Urinary bladder (tissue), 4 donors: ENCODE results near the gene ARMH2. TPM values are rescaled to one million over a fixed set of nuclear protein-coding genes. Genes with fewer than 3 reads are reported as not detected.
A peak's percentile ranks its signal among the peaks of the same experiment; 100 is the strongest.

ENCODE experiments used
- DNase-seq: peaks from one replicate; pipeline ENCODE4 v3.0.0-alpha.2; 2015; ENCODE audit errors: extremely low spot score
- H3K27ac ChIP-seq: one replicate; pipeline ENCODE4 v1.5.1; 2013; ENCODE audit warnings: low read depth, mild to moderate bottlenecking, moderate library complexity
- H3K36me3 ChIP-seq: one replicate; pipeline ENCODE4 v1.6.1; 2013; ENCODE audit warnings: mild to moderate bottlenecking, moderate library complexity; ENCODE audit not compliant: insufficient read depth
- H3K4me1 ChIP-seq: one replicate; pipeline ENCODE4 v1.6.1; 2013; ENCODE audit warnings: mild to moderate bottlenecking, moderate library complexity; ENCODE audit not compliant: insufficient read depth
- H3K4me3 ChIP-seq: one replicate; pipeline ENCODE4 v1.5.1; 2013; ENCODE audit warnings: low read depth, low read length
- WGBS: extraction: QIAGEN DNeasy Blood & Tissue Kit; methylation state at CpG from one replicate; pipeline ENCODE4 v1.1.7; 2013; 5-methylcytosine and 5-hydroxymethylcytosine counted together
- polyA plus RNA-seq: library from polyadenylated mRNA; stranded (reverse); fragments of 200-250 nt; gene quantifications from one replicate; pipeline ENCODE4 v1.2.3, GENCODE V29; 2013
- total RNA-seq: library from RNA; depleted of rRNA; stranded (reverse); fragments of >200 nt; gene quantifications from one replicate; pipeline ENCODE4 v1.2.3, GENCODE V29; 2014
- donor health status: healthy with polysubstance abuse.
- donor health status: healthy.

Gene ARMH2
- total and polyA plus RNA-seq, 2 donors: not detected

GRCh38 chr6:24829657-24830056 is 30.9 kb upstream of the ARMH2 start:
- H3K4me3 ChIP-seq: no peak overlapping the region
- H3K36me3 ChIP-seq: no peaks in the 10 kb centered on the region
- DNase-seq: no peak
- H3K27ac ChIP-seq: no peak overlapping the region
- WGBS: 90% methylated on average over 3 of the region's 3 CpGs
- H3K4me1 ChIP-seq: peaks cover 4% of the 10 kb centered on the region

- Histone ChIP-seq H3K4me1 (peaks cover 4% of the 10 kb centered on the region), H3K36me3 (no peaks in the 10 kb centered on the region), H3K27ac (peak overlapping the region; percentile 4), H3K4me3 (no peak overlapping the region)
- no peak for DNase-seq
- WGBS: 78% methylated on average over 8 of the region's 8 CpGs
Observed at GRCh38 chr6:24827970-24828369, 29.3 kb upstream of the ARMH2 start.

GRCh38 chr6:24827162-24827561 is 28.4 kb upstream of the ARMH2 start:
- 72% methylated on average over 3 of the region's 3 CpGs for WGBS
- Histone ChIP-seq H3K27ac (no peak overlapping the region), H3K4me1 (peaks cover 4% of the 10 kb centered on the region), H3K36me3 (no peaks in the 10 kb centered on the region), H3K4me3 (no peak overlapping the region)
- DNase-seq: no peak

- peaks cover 1% of the 10 kb centered on the region for H3K4me1 ChIP-seq
- WGBS: 67% methylated on average over 2 of the region's 2 CpGs
- H3K27ac ChIP-seq: no peak overlapping the region
- no peaks in the 10 kb centered on the region for H3K36me3 ChIP-seq
- no peak overlapping the region for H3K4me3 ChIP-seq
- no peak for DNase-seq
Observed at GRCh38 chr6:24825130-24825630, 26.5 kb upstream of the ARMH2 start.

GRCh38 chr6:24824142-24824938 is 25.6 kb upstream of the ARMH2 start:
- no peak for DNase-seq
- no peaks in the 10 kb centered on the region for H3K36me3 ChIP-seq
- 90% methylated on average over 6 of the region's 6 CpGs for WGBS
- no peak overlapping the region for H3K4me3 ChIP-seq
- H3K27ac ChIP-seq: no peak overlapping the region
- H3K4me1 ChIP-seq: peaks cover 1% of the 10 kb centered on the region

- Histone ChIP-seq H3K4me1 (peaks cover 1% of the 10 kb centered on the region), H3K27ac (no peak overlapping the region), H3K36me3 (no peaks in the 10 kb centered on the region), H3K4me3 (no peak overlapping the region)
- DNase-seq: no peak
- WGBS: 78% methylated on average over 2 of the region's 2 CpGs
Observed at GRCh38 chr6:24823185-24823584, 24.5 kb upstream of the ARMH2 start.

GRCh38 chr6:24822696-24823095 is 24.0 kb upstream of the ARMH2 start:
- no peak overlapping the region for H3K4me3 ChIP-seq
- H3K4me1 ChIP-seq: peaks cover 1% of the 10 kb centered on the region
- H3K36me3 ChIP-seq: no peaks in the 10 kb centered on the region
- WGBS: 84% methylated on average over 6 of the region's 6 CpGs
- no peak for DNase-seq
- H3K27ac ChIP-seq: no peak overlapping the region

- H3K27ac ChIP-seq: no peak overlapping the region
- H3K4me3 ChIP-seq: no peak overlapping the region
Observed at GRCh38 chr6:24821860-24822444, 23.2 kb upstream of the ARMH2 start.

GRCh38 chr6:24818346-24818745 is 19.6 kb upstream of the ARMH2 start:
- 92% methylated on average over 2 of the region's 2 CpGs for WGBS
- Histone ChIP-seq H3K27ac (no peak overlapping the region), H3K4me1 (no peaks in the 10 kb centered on the region), H3K36me3 (no peaks in the 10 kb centered on the region), H3K4me3 (no peak overlapping the region)
- no peak for DNase-seq

More at GRCh38 chr6:24821860-24822444, 23.2 kb upstream of the ARMH2 start:
- peaks cover 1% of the 10 kb centered on the region for H3K4me1 ChIP-seq
- H3K36me3 ChIP-seq: no peaks in the 10 kb centered on the region
- 93% methylated on average over 3 of the region's 3 CpGs for WGBS
- no peak for DNase-seq

- no peaks in the 10 kb centered on the region for H3K36me3 ChIP-seq
- H3K4me1 ChIP-seq: no peaks in the 10 kb centered on the region
- no peak overlapping the region for H3K4me3 ChIP-seq
- DNase-seq: no peak
- no peak overlapping the region for H3K27ac ChIP-seq
- WGBS: 91% methylated on average over 3 of the region's 3 CpGs
Observed at GRCh38 chr6:24809728-24810127, 11.0 kb upstream of the ARMH2 start.

- DNase-seq: no peak
- Histone ChIP-seq H3K4me3 (no peak overlapping the region), H3K4me1 (no peaks in the 10 kb centered on the region), H3K36me3 (peaks cover 2% of the 10 kb centered on the region), H3K27ac (no peak overlapping the region)
- 96% methylated on average over 3 of the region's 3 CpGs for WGBS
Observed at GRCh38 chr6:24807584-24807983, 8.9 kb upstream of the ARMH2 start.

GRCh38 chr6:24802271-24803059 is 3.7 kb upstream of the ARMH2 start:
- Histone ChIP-seq H3K4me3 (no peak overlapping the region), H3K36me3 (peaks cover 3% of the 10 kb centered on the region), H3K27ac (no peak overlapping the region), H3K4me1 (no peaks in the 10 kb centered on the region)
- no peak for DNase-seq
- whole genome bisulfite sequencing: 89% methylated on average over 8 of the region's 8 CpGs

- H3K4me1 ChIP-seq: no peaks in the 10 kb centered on the region
- DNase-seq: no peak
- no peak overlapping the region for H3K27ac ChIP-seq
- peaks cover 3% of the 10 kb centered on the region for H3K36me3 ChIP-seq
- 97% methylated on average over 1 of the region's 1 CpG for WGBS
- no peak overlapping the region for H3K4me3 ChIP-seq
Observed at GRCh38 chr6:24799541-24799915, 811 bp upstream of the ARMH2 start.
